GOT3 (cell line): ENCODE results near the gene IGFLR1.
A peak's percentile ranks its signal among the peaks of the same experiment; 100 is the strongest.

Experiments used
- DNase-seq: peaks from one replicate; lab custom pipeline; 2025; ENCODE audit warnings: mixed read lengths; lab: John Stamatoyannopoulos, UW

Gene IGFLR1

GRCh38 chr19:35755550-35756376 lies 13.5 kb upstream of the IGFLR1 start:
- peak; percentile 32 for DNase-seq

- DNase-seq: no peak
Observed at GRCh38 chr19:35755131-35755549, 12.9 kb upstream of the IGFLR1 start.

- DNase-seq: no peak
Observed at GRCh38 chr19:35754370-35755130, 12.3 kb upstream of the IGFLR1 start.

GRCh38 chr19:35753634-35754369 lies 11.6 kb upstream of the IGFLR1 start:
- no peak for DNase-seq

GRCh38 chr19:35752746-35753350 lies 10.6 kb upstream of the IGFLR1 start:
- no peak for DNase-seq

- no peak for DNase-seq
Observed at GRCh38 chr19:35751839-35752745, 9.8 kb upstream of the IGFLR1 start.

- no peak for DNase-seq
Observed at GRCh38 chr19:35750167-35750566, 7.9 kb upstream of the IGFLR1 start.

- DNase-seq: peak; percentile 95
Observed at GRCh38 chr19:35748106-35749020, 6.1 kb upstream of the IGFLR1 start, which contains the start of gene LIN37. TSS of gene LIN37 (plus strand) at chr19:35748576. CDS start at chr19:35748725, 149 bp downstream.

- no peak for DNase-seq
Observed at GRCh38 chr19:35746531-35746930, 4.3 kb upstream of the IGFLR1 start.

GRCh38 chr19:35746087-35746462 lies 3.8 kb upstream of the IGFLR1 start:
- DNase-seq: no peak

GRCh38 chr19:35745328-35746086 lies 3.3 kb upstream of the IGFLR1 start, which contains the start of the genes PSENEN and U2AF1L4:
TSS of gene PSENEN (plus strand) at chr19:35745651. CDS start at chr19:35745931, 280 bp downstream.
TSS of gene U2AF1L4 (minus strand) at chr19:35745418. CDS start at chr19:35745391, 27 bp downstream.
- peak; percentile 89 for DNase-seq

GRCh38 chr19:35744430-35745327 lies 2.4 kb upstream of the IGFLR1 start:
- peak; percentile 42 for DNase-seq

- DNase-seq: no peak
Observed at GRCh38 chr19:35743640-35744429, 1.6 kb upstream of the IGFLR1 start.

- no peak for DNase-seq
Observed at GRCh38 chr19:35741203-35741515, 1.1 kb downstream of the IGFLR1 start.

GRCh38 chr19:35740423-35741202 lies 1.6 kb downstream of the IGFLR1 start:
- peak; percentile 82 for DNase-seq

- DNase-seq: no peak
Observed at GRCh38 chr19:35740108-35740422, 2.2 kb downstream of the IGFLR1 start.
